Cerebellar nuclear complex (tissue), 1 donor: ENCODE data around the gene TM9SF3.
A peak's percentile ranks its signal among the peaks of the same experiment; 100 is the strongest.

Source experiments
- DNase-seq, 2 experiments: peaks; one replicate each; lab custom pipeline; 2025; lab: John Stamatoyannopoulos, UW

TM9SF3 gene

DNA sequence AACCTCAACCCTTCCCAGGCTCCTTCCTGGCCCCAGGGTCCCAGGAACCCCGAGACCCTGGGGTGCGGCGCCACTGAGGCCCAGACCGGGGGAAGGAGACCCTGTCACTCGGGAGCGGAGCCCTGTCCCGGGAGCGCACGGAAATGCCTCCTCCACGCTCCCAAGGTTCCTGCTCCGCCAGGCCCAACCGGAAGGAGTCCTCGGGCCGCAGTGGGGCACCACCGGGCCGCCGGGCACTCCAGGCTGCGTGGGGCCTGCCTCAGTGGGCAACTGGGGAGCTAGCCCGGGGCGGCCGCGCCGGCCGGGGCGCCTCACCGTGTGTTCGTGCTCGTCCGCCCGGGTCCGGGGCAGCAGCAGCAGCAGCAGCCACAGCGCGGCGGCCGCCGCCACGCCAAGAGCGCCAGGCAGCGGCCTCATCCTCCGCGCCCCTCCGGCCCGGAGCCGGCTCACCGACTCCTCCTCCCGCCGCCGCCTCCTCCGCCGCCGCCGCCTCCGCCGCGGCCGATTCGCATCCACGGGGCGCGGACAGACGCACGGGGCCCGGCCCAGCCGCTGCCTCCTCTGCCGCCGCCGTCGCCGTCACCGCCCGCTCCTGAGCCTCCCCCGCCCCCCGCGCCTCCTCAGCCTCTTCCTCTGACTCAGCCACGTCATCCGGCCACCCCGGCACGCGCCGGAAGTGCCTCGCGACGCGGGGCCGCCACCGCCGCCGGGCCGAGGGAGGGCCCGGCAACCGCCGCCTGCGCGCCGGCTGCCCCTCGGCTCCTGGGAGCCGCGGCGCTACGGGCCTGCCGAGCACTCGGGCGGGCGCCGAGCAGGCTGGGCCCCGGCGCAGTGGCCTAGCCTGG, at the start of gene TM9SF3:
TSS of gene TM9SF3 (minus strand) at position 594 of the 845 bp plus-strand sequence. CDS start at position 417, 177 bp downstream.
- peak in 1 of 2 experiments; percentile 20 for DNase-seq

DNA sequence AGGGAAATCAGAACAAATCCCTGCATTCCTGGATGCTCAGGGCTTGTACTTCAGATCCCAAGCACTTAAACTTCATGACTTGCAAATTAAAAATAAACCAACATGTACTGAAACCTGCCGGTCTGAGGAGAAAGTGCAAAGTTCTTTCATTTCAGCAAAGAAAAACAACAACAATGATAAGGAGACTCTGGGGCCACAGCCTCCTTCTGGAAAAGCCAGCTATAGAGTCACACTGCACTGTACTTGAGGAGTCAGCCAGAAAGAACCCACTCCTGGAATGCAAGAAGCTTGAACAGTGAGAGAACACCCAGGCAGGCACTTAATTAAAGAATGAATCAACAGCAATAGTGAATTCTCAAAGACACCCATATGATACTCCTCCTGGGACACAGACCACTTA, 49.7 kb upstream of the TM9SF3 start:
- no peak for DNase-seq

DNA sequence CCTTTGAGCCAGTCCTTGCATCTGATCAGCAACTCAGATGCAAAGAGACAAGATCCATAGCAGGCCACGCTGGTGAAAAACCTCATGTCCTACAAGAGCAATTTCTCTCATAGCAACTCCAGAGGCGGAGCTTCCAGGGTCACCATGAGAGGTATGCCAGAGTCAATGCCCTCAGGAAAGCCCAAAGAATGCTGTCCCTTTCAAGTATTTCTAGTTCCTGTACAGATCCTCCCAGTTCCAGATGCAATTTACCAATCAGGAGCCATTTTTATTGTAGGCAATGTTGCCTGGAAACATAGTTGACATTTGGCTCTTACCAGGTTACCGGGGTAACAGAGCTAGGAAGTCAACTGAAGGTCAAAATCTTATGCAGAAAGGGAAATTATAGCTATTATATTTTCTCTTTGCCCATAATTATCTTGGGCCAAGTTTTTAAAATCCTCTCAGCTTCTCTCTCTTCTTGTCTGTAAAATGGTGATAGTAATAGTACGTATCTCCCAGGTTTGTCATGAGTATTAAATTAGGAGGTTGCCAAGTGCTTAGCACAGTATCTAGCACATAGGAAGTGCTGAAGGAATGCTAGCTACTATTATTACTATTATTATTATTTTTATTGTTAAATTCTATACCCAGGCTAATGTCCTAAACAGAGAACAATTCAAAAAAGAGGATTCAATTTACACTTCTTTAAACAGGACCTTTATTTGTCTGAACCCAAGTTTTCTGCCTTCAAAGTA, 46.3 kb upstream of the TM9SF3 start:
- DNase-seq = no peak

DNA sequence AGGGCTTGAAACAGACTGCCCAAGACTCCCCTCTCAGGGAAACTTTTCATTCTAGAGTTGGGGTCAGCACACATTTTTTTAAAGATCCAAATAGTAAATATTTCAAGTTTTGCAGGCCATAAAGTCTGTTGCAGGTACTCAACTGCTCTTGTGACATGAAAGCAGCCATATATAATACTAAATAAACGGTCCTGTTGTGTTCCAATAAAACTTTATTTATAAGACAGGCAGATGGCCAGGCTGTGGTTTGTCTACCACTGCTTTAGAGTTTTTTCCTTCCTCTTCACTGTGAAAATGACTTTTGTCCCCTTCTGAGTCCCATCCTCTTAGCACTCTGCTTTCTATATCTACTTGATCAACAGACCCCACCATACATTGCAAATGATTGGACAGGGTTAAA, 40.5 kb upstream of the TM9SF3 start:
- no peak for DNase-seq

DNA sequence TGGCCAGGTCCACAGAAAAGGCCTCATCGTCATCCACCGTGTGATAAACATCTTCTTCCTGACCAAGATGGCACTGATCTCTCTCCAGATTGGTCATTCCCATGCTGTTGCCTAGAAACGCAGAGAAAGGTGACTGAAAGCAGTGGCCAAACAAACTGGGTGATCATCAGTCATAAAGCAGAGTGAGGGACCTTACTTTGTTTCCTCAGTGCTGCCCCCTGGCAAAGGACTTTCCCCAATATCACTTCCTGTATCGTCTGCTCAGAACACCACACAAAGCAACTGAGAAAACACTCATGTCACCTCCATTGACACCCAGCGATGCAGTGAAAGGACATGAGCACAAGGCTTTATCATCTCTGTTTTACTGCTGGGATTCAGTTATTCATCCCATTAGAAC, 40.0 kb upstream of the TM9SF3 start:
- no peak for DNase-seq

DNA sequence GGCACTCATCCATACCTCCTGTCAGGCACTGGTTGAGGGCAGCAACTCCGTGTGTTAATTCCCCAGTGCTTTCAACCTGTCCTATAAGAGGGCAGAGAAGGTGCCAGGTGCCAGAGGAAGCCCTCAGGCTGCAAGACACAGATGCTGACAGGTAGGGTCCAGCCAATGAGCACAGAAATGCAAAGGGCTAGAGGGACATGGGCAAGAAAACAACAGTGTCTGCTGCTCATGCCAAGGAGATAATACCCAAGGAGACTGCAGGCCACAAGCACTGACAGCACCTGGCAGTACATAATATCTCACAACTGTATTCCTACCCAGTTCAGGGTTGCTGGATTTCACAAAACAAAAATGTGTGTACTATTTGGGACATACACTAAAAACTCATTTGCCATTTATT, 38.4 kb upstream of the TM9SF3 start:
- no peak for DNase-seq

DNA sequence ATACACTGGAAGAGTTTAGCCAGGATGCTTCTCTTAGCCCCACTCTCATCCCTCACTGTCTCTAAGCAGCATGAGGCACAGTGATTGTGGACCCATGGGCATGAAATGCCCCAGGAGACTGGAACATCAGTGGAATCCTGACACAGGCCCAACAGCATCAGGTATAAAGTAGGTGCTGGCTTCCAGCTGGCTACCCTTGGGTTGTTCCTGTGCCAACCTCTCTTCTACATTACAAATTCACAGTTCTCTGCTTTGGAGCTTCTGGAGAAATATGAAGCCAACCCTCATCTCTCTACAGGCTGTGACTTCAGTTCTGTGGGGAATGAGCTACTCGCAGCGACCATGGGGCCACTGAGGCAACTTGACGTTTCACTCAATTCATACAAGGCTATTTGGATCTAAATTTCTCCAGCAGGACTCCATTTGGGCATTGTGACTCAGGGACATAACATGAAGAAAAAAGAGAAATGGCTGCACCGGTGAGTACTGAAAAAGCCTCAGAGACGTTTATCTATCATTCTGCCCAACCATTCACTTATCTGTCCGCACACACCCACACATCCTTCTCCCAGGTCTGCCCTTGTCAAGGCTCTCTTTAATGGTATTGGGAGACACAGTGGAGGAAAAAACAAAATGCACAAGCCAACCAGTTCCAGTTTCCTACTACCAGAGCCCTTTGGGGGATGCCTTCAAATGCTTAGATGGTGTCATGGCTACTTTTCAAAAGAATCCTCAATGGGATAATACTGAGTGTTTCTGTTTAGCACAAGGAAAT, 35.4 kb upstream of the TM9SF3 start:
- DNase-seq = no peak

DNA sequence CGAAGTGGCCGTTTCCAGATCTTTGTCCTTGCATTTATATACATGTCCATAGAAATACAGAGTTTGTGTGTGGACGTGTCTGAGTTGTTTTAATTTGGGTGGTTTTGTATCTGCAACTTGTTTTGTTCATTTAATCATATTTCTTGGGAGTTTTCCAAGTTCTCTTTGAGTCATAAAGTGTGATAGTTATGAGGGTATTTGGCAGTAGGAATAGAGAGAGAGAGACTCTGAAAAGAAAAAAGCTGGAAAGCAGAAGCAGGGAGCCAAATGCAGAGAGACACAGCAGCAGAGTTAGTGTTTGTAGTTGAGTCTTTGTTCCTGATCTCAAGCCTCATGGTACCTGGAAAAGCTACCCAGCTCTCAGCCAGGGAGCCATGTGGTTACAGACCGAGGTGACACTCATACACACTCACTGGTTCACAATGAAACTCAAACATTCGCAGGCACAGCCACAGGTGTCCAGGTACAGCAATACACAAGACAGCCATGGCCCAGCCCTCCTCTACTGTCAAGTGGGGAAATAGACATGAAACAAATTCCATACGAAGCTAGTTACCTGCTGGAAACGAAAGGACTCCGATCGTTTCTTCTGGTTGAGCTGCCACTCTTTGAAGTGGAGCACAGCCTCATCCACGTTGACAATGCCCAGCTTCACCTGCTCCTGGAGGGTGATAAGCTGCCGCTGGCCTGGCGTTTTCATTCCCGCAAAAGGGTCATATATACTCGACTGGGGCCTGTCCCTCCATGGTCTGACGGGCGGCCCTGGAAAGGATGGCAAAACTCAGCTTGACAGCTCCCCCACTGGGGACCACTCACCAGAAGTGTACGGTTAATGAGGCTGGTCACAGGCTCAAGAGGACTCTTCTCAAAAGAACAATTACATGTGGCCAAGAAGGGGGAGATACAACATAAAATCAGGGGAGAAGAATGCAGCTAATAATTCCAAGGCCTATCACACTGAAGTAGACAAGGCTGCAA, 33.3 kb upstream of the TM9SF3 start:
- no peak for DNase-seq

DNA sequence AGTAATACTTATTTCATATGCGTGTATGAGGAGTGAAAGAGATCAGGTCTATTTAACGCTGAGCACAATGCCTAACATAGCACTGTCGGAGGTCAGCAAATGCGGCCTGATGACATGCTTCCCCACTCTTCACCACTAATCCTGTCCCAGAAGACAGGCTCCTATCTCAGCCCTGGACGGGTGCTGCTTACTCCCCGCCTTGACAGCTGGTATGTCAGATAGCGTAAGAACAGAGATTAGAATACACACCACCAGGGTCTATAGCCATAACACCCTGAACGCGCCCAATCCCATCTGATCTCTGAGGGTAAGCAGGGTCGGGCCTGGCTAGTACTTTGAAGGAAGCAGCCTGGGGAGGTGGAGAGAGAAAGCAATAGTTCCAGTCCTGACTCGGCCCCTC, 32.3 kb upstream of the TM9SF3 start:
- no peak for DNase-seq

DNA sequence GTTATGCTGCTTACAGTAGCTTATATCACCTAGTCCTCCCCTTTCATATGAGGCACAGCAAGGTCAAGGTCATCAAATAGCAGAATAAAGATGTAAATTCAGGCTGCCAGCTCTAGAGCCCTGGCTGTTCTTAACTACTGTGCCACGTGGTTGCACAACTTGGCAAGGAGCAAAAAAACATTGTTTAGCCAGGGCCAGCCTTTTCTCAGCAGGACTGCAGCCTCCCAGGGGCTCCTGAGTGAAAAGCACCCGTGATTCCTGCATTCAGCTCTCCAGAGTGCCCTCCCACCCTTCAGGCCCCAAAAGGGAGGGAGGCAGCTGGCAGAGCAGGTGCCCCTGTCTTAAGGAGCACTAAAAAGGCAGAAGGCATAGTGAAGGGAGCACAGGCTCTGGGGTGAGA, 31.8 kb upstream of the TM9SF3 start:
- DNase-seq = no peak

DNA sequence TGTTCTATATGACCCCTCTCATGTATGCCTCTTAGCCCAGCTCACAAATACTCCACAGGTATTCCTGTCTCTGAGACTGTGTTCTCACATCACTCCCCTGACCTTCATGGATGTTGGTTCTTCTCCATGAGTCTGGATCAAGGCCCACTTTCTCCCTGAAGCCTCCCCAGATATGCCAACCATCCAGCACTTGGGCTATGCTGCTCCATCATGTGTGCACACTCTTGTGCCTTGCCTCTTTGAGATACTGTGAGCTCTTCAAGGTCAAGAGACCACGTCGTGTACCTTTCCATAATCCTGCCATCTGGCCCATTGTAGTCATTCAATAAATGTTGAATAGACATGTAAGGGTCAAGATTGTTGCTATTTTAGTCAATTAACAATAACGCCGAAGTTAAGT, 30.1 kb upstream of the TM9SF3 start:
- no peak for DNase-seq

DNA sequence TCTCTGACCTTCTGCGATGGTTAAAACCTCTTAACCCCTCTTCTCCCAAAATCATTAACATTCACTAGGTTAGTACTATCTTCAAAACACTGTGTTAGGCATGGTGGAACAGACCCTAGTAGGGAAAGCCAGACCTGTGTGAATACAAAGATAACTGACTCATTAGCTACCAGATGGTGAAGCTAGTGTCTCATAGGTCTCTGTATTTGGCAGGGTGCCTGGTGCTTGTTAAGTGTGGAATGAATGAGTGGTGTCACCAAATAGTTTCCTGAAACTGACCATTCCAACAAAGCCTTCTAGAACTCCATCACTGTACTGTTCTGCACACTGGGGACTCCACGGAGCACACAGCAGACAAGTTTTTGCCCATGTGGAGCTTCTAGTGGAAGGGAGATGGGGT, 27.7 kb upstream of the TM9SF3 start:
- no peak for DNase-seq

DNA sequence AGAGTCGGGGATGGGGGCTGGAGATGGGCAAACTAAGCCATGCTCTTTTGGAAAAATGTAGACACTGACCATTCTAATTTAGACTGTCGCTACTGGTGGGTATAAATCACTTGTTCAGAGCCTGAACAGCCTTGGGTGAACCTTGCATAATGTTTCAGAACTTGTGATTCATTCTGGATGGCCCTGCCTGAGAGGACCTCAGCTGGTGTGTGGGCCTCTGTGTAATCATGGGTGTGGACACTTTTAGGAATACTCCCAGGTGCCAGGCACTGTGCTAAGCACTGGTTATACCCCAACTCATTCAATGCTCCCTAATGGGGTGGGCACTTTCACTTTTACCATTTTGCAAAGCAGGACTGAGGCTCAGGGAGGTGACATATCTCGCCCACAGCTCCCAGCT, 26.8 kb upstream of the TM9SF3 start:
- no peak for DNase-seq

DNA sequence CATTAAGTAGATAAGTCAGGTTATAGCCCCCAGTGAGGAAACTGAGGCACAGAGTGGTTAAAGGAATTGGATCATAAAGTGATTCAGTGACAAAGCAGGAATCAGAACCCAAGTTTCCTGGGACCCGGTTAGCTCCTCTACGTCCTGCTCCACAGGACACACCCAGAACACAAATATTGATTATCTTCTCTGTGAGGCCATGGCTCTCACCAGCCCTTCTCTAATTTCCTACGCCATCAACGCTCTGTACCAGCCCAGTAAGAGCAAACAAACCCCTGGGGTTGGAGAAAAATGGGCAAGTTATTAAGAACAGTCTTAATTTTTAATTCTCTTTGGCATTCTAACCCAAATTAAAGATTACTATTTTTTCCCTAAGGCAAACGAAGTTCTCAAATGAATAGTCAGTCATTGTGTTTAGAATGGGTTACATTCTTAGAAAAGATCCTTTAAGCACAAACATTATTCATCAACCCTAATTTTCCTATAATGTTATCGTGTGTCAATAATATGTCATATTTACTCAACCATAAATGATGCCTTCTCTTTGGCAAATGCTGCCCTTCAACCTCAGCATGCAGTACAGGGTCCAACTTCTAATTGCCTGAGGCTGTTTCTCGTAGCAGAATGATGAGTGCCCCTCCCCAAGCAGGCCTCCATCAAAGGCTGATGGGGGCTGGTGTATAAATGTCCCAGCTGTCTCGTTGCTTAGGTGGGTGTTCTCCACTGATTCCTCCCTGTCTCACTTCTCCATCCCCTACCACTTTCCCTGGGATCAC, 25.4 kb upstream of the TM9SF3 start:
- DNase-seq = no peak

DNA sequence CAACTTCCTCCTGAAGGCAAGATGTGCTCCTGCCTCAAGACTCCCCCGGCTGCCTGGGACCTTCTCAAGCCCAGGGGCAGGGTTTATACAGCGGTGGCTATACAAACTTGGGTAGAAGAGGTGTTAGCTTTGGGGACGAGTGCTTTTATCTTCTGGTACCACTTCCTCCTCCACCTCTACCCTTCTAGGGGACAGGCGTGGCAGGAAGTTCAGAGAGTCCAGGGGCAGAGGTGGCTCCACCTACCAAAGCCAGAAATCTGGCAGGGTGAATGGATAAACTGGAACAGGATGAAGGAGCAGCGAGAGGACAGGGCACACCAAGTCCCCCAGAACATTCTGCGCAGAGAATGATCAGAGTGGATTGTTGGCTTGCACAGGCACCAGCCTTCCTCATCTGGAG, 24.0 kb upstream of the TM9SF3 start:
- no peak for DNase-seq

DNA sequence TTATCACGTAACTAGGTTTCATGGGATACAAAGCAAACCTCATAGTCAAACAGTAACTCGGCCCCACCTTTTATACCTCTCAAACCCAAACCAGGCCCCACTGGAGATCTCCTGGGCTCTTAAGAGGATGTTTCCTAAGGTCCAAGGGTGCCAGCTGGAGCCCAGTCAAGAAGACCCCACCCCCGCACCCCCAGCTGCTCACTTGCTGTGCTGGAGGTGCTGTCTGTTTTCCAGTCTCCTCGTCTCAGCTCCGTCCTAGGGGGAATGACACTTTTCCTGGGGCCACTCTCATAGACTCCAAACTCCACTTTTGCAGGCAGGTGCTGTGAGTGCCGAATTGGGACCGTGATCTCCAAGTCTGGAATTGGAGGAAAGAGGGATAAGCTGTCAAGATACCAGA, 22.7 kb upstream of the TM9SF3 start:
- DNase-seq = no peak

DNA sequence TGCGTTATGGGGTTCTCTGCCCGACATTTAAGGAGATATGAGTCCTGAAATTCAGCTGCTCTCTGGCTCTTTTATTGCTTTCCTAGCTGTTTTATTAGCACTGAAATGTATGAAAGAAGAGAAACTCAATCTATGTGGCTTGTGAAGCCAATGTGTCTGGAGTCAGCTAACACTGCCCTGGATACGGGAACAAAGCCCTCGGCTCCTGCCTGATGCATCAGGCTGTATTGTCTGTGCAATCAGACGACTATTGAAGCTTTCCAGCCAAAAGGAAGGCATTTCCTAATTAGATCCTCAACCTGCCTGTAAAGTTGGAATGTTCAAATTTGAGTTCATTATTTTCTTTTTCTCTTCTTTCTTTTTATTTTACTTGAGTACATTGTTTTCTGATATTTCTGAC, 22.0 kb upstream of the TM9SF3 start:
- DNase-seq = no peak

DNA sequence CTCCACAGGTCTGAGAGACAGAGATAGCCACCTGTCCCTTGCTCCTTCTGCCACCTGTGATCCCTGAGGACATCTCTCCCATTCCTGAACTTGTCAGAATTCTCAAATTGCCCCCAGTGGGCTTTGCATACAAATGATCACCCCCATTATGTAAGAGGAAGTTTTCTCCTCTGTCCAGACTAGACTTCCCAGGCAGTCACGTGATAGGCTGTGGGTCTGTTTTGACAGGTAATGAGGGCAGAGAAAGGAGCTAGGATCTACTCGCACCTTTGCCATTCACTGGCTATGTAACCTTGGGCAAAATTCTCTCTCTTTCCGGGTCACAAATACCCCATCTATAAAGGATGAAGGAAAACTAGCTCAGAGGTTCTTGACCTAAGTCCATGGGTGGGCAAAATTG, 21.4 kb upstream of the TM9SF3 start:
- no peak for DNase-seq

DNA sequence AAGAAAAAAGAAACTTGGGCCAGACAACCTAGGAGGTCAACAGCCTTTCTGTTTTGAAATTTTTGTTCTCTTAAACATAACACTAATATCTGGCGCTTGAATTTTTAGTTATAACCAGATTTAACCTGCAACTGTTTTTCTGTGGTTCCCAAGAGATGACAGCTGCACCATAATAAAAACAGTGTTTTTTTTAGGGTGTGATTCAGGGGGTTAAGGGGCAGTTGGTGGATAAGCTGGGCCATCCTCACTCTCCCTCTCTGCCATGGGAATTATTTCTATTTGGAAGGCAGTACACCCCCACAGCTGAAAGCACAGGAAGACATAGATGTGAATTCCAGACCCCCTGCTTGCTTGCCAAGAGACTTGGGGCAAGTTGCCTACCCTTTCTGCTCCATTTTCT, 20.1 kb upstream of the TM9SF3 start:
- DNase-seq = no peak

DNA sequence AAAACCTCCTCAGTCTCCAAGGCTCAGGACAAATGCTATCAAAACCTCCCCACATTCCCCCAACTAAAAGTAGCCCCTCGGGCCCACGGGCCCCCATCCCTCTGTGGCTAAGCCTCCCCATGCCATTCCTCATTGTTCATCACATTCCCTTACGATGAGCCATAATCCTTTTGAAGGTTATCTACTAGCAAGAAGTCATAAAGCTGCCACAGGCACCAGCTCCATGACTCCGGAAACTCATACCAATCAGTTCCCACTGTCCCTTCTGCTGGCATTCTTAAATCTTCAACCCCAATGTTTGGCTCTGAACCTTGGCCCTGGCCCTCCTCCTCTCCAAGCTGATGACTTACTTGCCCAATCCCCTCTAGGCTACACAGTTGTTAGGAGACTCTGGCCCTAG, 19.4 kb upstream of the TM9SF3 start:
- no peak for DNase-seq

DNA sequence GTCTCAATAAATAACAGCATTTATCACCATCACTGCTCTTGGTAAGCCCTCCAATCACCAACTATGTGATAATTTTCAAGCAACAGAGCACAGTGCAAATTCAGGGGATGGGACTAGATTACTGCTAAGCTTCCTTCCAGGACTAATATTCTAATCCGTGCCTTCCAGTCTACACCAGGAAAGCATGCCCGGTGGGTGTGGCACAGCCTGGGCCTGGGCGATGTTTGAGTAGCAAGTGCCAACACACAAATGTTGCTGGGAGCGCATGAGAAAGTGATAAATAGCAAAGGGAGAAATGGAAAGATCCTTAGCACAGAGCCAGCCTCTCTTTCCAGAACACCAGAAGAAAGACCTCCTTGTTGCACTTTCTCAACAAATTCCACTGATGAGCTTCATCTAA, 13.5 kb upstream of the TM9SF3 start:
- DNase-seq = no peak
